GM12865 (cell line): ENCODE data around the gene USP49.

Experiments used
- DNase-seq: peaks from one replicate; pipeline ENCODE4 v3.0.0; 2010; ENCODE audit warnings: low read depth
- H3K4me3 ChIP-seq: 2 replicates; pipeline ENCODE4 v1.5.1; 2011; ENCODE audit warnings: mild to moderate bottlenecking, low read depth, low read length, control low read depth
- CTCF ChIP-seq: IDR thresholded peaks from 2 replicates; pipeline ENCODE4 v1.5.1; 2011; ENCODE audit warnings: low read length, control low read depth, low read depth, inconsistent platforms; ENCODE audit not compliant: insufficient read depth; ENCODE audit errors: missing control alignments

The USP49 gene

GRCh38 chr6:41740366-41741162 lies 154.6 kb downstream of the USP49 start:
- no peak for DNase-seq
- no peak overlapping the region for H3K4me3 ChIP-seq
- no peak for TF ChIP-seq CTCF
